Measurements from ENCODE around the gene GARNL3. TPM values are rescaled to one million over a fixed set of nuclear protein-coding genes. Genes with fewer than 3 reads are reported as not detected.

GARNL3 gene
- total RNA-seq, 1 donor from 2014 or later = 76.4 TPM

DNA sequence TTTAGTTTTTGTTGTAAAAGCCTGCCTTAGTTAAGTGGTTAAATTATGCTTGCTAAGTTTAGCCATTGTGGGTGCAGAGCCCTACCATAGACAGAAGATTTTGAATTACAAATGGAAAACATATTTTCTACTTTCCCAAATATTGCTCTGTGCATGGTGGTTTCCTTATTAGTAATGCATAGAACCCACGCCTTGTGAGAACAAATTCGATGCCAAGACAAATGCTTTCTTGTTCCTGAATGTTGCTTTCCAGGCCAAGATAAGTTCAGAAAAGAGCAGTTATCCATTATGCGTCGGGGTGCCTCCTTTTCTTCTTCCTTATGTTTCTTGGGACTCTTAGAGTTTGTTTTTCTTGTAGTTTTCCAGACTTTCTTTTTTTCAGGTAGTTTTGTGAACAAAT, 31.0 kb upstream of the GARNL3 start:
- no peak for DNase-seq

DNA sequence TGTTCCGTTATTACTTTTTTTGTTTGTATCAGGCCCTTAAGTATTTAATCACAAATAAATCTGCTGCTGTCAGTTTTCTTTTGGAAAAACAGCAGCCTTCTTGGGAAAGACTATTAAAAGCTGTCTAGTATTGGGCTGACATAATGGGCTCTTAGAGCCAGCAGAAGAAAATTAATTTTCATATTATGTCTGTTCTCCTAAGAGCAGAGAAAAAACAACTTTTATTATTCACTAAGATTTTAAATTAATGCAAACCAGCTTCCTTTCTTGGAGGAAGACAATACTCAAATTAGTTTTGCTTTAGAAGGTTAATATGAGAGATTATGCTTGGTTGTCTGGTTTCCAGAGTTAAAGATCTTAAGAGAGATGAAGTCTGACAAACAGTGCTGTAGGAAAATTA, 30.6 kb upstream of the GARNL3 start:
- no peak for DNase-seq

DNA sequence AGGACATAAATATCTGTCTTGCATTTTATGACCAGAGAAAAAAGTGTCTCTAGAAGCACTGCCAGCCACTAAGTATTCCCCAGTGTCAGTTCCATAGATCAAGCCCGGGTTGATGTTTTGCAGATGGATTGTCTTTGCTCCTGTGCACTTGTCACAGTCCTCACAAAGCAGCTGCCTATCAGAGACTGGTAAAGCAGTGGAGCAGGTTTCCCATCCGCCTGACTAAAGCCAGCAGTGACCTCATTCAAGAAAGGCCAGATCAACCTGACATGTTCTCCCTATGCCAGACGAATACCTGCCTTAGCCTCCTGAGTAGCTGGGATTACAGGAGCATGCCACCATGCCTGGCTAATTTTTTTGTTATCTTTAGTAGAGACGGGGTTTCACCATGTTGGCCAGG, 26.8 kb upstream of the GARNL3 start:
- DNase-seq = no peak

GRCh38 chr9:127241354-127241753, 23.2 kb upstream of the GARNL3 start:
- no peak for DNase-seq

DNA sequence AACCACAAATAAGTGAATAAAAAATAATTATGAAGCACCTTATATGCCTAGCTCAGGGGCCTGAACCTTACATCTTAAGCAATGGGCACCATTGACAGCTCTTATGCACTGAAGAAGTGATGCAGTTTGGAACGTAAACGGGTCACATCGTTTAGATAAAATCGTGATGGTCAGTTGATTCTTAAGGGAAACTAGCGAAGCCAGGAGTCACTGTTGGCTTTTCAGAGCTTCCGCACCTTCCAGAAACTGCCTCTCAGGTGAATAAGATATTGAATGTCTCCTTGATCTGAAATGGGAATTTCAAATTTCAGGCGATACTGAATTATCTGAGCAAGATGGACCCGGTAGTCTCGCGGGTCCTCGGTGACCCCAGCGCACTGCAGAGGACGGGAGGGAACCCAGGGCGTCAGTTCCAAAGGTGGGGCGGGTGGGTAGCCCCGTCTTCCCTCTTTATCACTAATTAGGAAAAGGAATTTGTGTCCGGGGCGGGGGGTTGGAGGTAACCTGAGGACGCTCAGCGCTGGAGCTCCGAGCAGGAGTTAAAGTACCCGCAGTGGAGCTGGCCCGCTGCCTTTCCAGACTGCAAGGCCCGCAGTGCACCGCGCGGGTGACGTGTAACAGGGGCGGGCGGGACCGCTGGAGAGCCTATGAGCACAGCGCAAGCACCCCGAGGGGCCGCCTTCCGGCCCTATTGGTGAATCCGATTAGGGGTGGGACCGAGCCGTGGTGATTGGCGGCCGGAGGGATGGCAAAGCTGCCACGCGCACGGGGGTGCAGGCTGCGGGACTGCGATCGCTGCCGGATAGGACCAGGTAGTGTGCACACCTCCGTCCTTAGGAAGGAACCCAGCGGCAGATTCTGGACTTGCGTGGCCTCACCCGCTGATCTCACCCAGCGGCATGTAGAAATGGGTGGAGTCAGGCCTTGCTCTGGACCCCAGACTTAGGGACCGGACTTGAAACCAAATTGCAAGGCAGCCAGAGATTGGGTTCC, 19.7 kb upstream of the GARNL3 start:
- peak; percentile 97 for DNase-seq

DNA sequence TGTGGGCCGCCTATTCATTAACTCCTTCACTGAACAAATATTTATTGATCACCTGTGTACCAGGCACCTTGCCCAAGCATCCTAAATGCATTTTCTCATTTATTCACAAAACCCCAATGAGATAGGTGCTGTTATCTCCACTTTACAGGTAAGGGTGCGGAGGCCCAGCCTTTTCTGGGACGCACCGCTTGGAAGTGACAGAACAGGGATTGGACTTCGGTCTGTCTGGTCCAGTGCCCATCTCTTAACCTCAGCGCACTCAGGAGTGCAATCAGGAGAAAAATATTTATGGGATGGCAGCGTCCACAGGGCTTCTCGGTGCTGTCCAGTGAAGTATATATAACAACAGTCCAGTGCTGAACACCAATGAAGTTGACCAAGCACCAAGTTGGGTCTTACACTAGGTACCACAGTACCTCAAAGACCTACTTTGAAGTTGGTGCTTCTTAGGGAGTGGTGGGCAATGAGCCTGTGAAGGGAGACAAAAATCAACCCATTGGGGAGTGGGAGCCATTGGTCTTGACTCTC, 18.9 kb upstream of the GARNL3 start:
- DNase-seq = no peak

DNA sequence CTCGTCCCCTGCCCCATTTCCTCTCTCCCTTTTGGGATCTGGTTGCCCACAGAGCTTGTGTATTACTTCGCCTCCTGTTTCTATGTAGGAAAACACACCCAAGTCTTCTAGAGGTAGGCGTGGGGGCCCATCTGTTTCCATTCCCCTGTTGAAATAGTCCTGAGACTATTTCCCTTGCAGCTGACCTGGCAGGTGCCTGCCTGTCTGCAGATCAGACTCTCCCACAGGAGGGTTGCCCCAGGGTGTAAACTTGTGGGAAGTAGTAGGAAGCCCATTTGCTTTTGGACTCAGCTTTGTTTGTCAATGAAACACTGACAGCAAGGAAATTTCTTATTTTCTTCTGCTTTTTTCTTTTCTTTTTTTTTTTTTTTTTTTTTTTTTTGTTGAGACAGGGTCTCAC, 16.3 kb upstream of the GARNL3 start:
- DNase-seq = no peak

DNA sequence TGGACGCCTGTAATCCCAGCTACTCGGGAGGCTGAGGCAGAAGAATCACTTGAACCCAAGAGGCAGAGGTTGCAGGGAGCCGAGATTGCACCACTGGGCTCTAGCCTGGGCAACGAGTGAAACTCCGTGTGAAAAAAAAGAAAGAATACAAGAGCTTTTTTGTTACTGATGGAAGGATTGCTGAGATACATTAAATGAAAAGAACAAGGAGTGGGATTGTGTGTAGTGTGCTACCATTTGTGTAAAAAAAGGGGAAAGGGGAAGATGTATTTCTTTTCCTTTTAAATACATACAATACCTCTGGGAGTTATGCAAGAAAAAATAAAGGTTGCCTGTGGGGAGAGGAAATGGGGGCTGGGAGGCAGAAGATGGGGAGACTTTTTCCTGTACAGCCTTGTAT, 14.7 kb upstream of the GARNL3 start:
- no peak for DNase-seq

DNA sequence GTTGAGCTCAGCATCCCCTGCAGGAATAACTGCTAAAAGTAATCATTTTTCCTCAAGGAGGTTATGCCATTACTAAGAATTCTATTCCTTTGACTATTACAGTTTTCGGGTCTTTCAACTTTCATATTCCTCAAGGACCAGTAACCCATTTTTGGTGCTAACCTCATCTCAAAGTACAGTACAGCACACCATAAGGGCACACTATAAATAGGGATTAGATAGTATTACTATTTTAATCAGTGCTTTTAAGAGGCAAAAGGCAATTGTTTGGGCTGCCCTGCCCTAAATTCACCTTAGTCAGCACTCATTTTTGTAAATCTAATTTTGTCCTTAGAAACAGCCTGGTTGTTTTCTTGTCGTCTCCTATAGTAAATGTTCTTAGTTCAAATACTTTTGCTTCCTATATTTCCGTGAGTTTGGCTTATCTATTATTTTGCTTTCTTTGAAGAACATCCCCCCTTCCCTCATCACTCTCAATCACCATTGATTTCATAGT, 13.6 kb upstream of the GARNL3 start:
- DNase-seq = no peak

- DNase-seq = no peak
These were observed 11.9 kb upstream of the GARNL3 start for GRCh38 chr9:127252410-127253318.

GRCh38 chr9:127253446-127253845, 11.1 kb upstream of the GARNL3 start:
- DNase-seq = peak; percentile 38

GRCh38 chr9:127255692-127256091, 8.9 kb upstream of the GARNL3 start:
- no peak for DNase-seq

DNA sequence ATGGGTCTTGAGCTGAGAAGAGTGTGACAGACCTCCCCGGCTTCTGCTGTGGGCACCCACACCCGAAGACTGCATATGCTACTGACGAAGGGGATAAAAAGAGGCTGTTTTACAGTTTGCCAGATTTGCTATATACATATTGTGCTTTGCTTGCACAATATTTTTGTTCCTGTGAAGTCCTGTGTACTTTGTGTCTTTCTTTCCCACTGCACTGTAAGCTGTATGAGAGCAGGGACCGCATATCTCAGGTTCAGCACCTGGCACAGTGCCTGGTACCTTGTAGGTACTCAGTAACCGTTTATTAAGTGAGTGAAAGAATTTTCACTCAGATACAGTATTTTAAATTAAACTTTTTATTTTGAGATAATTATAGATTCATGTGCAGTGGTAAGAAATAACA, 8.2 kb upstream of the GARNL3 start:
- no peak for DNase-seq

GRCh38 chr9:127258606-127259471, 5.7 kb upstream of the GARNL3 start:
- no peak for DNase-seq

- DNase-seq = no peak
These were observed 2.0 kb upstream of the GARNL3 start for GRCh38 chr9:127262602-127263001.

DNA sequence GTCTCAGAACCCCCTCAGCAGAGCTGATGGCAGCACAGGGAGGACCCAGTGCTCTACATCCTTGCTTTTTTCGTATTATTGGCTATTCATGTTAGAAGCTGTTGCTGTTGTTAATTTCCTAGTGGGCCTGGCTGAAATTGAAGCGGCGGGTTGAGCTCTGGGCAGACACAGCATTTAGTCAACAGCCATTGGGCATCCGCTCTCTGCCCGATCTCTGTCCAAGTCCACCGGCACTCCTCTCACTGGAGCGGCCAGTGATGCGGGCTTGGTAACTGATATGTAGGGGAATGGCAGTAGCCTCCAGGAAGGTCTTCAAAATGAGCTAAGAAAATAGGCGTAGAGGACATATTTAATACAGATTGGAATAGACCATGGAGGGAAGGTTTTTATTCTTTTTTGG, 1.3 kb upstream of the GARNL3 start:
- DNase-seq = no peak

- no peak for DNase-seq
These were observed 910 bp upstream of the GARNL3 start for GRCh38 chr9:127263664-127264063.

- DNase-seq = no peak
These were observed 3.4 kb downstream of the GARNL3 start for GRCh38 chr9:127267793-127268525.

GRCh38 chr9:127269449-127269848, 4.9 kb downstream of the GARNL3 start:
- no peak for DNase-seq

- DNase-seq = no peak
These were observed 8.8 kb downstream of the GARNL3 start for GRCh38 chr9:127273326-127273725.

GRCh38 chr9:127277099-127277498, 12.5 kb downstream of the GARNL3 start:
- DNase-seq = no peak

All from occipital lobe (tissue), 2 donors.